CD4-positive, alpha-beta T cell (primary cell): ENCODE results near the gene GPD2. TPM values are rescaled to one million over a fixed set of nuclear protein-coding genes. Genes with fewer than 3 reads are reported as not detected.
"Not testable (repeated sequence)": the region's sequence is repeated elsewhere in the genome, so short reads cannot be mapped to it uniquely, and the experiment has no call there.

ENCODE experiments used
- ATAC-seq: fragments of 200-7000 bp; cut with Tn5 transposase; one replicate; pipeline ENCODE4 v1.10.0; 2022; ENCODE audit warnings: mild to moderate bottlenecking; ENCODE audit not compliant: poor library complexity
- CTCF ChIA-PET: fragments of 350-600 bp; sonication (Branson Sonifier 250); formaldehyde crosslinking; loops from one replicate; lab custom pipeline; 2021; ENCODE audit warnings: antibody characterized with exemption, inconsistent platforms; lab: Charles Lee
- POLR2A ChIA-PET: fragments of 350-600 bp; sonication (Branson Sonifier 250); formaldehyde crosslinking; loops from one replicate; lab custom pipeline; 2021; ENCODE audit warnings: antibody characterized with exemption, inconsistent platforms; lab: Charles Lee
- DNase-seq, 14 experiments: peaks; one replicate each; pipeline ENCODE4 v3.0.0-alpha.2; 2013 to 2020; ENCODE audit warnings: mixed read lengths in 2 of 14
- H3K27ac ChIP-seq, 2 donors: one replicate each; pipeline versions ENCODE4 v1.5.1 to v1.7.0; 2013; ENCODE audit warnings: low read length in 2 of 2, low read depth in 1 of 2, mild to moderate bottlenecking in 1 of 2
- H3K27me3 ChIP-seq, 2 experiments: 1 replicate in 1 of 2; 2 replicates in 1 of 2; pipeline versions ENCODE4 v1.6.1 to v1.7.0; 2013; ENCODE audit warnings: low read length in 2 of 2, control low read depth in 1 of 2, mild to moderate bottlenecking in 1 of 2, moderate library complexity in 1 of 2; ENCODE audit not compliant: insufficient read depth in 2 of 2, control insufficient read depth in 1 of 2
- H3K36me3 ChIP-seq: one replicate; pipeline ENCODE4 v1.6.1; 2013; ENCODE audit warnings: low read length, control low read depth; ENCODE audit not compliant: insufficient read depth
- H3K4me1 ChIP-seq: one replicate; pipeline ENCODE4 v1.6.1; 2013; ENCODE audit warnings: low read length, control low read depth; ENCODE audit not compliant: insufficient read depth
- H3K4me3 ChIP-seq: one replicate; pipeline ENCODE4 v1.5.1; 2013; ENCODE audit warnings: mild to moderate bottlenecking, low read length, moderate library complexity
- H3K9me3 ChIP-seq, 2 experiments: 1 replicate in 1 of 2; 2 replicates in 1 of 2; pipeline versions ENCODE4 v1.6.1 to v1.7.0; 2013; ENCODE audit warnings: low read length in 2 of 2, mild to moderate bottlenecking in 2 of 2, control low read depth in 1 of 2, moderate library complexity in 1 of 2; ENCODE audit not compliant: control insufficient read depth in 1 of 2, insufficient read depth in 1 of 2
- H3K27ac Mint-ChIP-seq: one replicate; pipeline ENCODE4 v1.8.0; 2020; ENCODE audit warnings: mixed read lengths
- H3K27me3 Mint-ChIP-seq: one replicate; pipeline ENCODE4 v1.8.0; 2021; ENCODE audit warnings: mixed read lengths
- H3K36me3 Mint-ChIP-seq: one replicate; pipeline ENCODE4 v1.8.0; 2021; ENCODE audit warnings: low read depth, mixed read lengths
- H3K4me1 Mint-ChIP-seq: one replicate; pipeline ENCODE4 v1.8.0; 2021; ENCODE audit warnings: low read depth, mixed read lengths
- H3K4me3 Mint-ChIP-seq: one replicate; pipeline ENCODE4 v1.8.0; 2020; ENCODE audit warnings: mild to moderate bottlenecking, mixed read lengths
- H3K9me3 Mint-ChIP-seq: one replicate; pipeline ENCODE4 v1.8.0; 2020; ENCODE audit warnings: mixed read lengths
- intact Hi-C, 2 experiments: fragments of 100-400 bp; cut with DNase I in 1 of 2; cut with micrococcal nuclease in 1 of 2; formaldehyde crosslinking; loops; one replicate each; pipeline versions ENCODE4 v1.15.1 to v1.9.0; 2023 to 2025; cut with DNase I, micrococcal nuclease
- total RNA-seq, 174 experiments: library from RNA in 2 of 174; stranded (reverse) in 2 of 174; gene quantifications; one replicate each; pipeline ENCODE4 v1.2.3 and lab custom pipeline; 2021 to 2026
- TF ChIP-seq, protein P1 (sequence below): fragments of 200-600 bp; IDR thresholded peaks from one replicate; pipeline ENCODE4 v1.8.0; 2022; ENCODE audit warnings: antibody characterized with exemption, mild to moderate bottlenecking

The GPD2 gene
- total RNA-seq, 2 experiments from 2014 or later: 6.2 to 6.7 TPM

DNA sequence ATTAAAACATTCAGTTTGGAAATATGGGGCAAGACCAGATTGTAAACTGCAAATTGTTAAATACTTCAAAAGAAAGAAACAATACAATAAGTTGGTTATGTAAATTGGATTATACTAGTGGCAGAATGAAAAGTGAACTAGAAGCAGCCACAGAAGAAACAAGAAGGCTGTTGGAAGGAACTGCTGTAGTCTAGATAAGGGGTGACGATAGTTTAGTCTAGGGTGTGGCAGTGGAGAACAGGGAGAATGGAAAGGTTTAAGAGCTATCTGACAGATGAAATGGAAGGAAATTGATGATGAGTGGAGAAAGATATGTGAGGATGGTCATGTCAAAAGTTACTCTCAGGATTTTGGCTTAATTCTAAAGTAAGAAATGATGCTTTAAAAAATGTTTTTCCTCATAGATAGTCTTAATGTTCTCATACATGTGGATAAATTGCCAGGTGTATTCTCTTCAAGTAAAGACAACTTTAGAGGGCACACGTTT, 179.7 kb downstream of the GPD2 start:
- H3K27ac Mint-ChIP-seq: no peak overlapping the region
- CTCF ChIA-PET: no interaction called here
- H3K36me3 Mint-ChIP-seq: no peaks in the 10 kb centered on the region
- no peaks in the 10 kb centered on the region for H3K9me3 Mint-ChIP-seq
- intact Hi-C loops: no loop called here
- no peak for ATAC-seq
- Histone ChIP-seq H3K9me3 (no peaks in the 10 kb centered on the region), H3K4me3 (no peak overlapping the region), H3K4me1 (no peaks in the 10 kb centered on the region), H3K27ac (no peak overlapping the region), H3K36me3 (no peaks in the 10 kb centered on the region), H3K27me3 (no peaks in the 10 kb centered on the region)
- POLR2A ChIA-PET: no interaction called here
- peaks cover 21% of the 10 kb centered on the region for H3K27me3 Mint-ChIP-seq
- H3K4me1 Mint-ChIP-seq: no peaks in the 10 kb centered on the region
- TF ChIP-seq, protein P1, sequence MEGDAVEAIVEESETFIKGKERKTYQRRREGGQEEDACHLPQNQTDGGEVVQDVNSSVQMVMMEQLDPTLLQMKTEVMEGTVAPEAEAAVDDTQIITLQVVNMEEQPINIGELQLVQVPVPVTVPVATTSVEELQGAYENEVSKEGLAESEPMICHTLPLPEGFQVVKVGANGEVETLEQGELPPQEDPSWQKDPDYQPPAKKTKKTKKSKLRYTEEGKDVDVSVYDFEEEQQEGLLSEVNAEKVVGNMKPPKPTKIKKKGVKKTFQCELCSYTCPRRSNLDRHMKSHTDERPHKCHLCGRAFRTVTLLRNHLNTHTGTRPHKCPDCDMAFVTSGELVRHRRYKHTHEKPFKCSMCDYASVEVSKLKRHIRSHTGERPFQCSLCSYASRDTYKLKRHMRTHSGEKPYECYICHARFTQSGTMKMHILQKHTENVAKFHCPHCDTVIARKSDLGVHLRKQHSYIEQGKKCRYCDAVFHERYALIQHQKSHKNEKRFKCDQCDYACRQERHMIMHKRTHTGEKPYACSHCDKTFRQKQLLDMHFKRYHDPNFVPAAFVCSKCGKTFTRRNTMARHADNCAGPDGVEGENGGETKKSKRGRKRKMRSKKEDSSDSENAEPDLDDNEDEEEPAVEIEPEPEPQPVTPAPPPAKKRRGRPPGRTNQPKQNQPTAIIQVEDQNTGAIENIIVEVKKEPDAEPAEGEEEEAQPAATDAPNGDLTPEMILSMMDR: no peak
- no peak overlapping the region for H3K4me3 Mint-ChIP-seq
- DNase-seq: no peak

DNA sequence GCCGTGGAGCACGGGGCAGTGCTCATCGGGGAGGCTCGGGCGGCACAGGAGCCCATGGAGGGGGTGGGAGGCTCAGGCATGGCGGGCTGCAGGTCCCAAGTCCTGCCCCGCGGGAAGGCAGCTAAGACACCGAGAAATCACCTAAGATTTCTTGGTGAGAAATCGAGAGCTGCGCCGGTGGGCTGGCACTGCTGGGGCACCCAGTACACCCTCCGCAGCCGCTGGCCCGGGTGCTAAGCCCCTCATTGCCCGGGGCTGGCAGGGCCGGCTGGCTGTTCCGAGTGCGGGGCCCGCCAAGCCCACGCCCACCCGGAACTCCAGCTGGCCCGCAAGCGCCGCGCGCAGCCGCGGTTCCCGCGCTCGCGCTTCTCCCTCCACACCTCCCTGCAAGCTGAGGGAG, 181.9 kb downstream of the GPD2 start:
- DNase-seq, H3K36me3 Mint-ChIP-seq, H3K36me3 ChIP-seq, H3K9me3 Mint-ChIP-seq, ATAC-seq, H3K9me3 ChIP-seq, H3K27ac Mint-ChIP-seq, H3K27ac ChIP-seq, H3K4me3 Mint-ChIP-seq, H3K4me1 ChIP-seq, intact Hi-C loops, H3K27me3 ChIP-seq, H3K4me3 ChIP-seq, H3K4me1 Mint-ChIP-seq, POLR2A ChIA-PET: not testable (repeated sequence)
- CTCF ChIA-PET: interaction anchor here (0.7 kb wide), 1 partner anchor 9 kb away, joined by 3 read pairs; no protein-coding TSS in a partner anchor
- peaks cover 28% of the 10 kb centered on the region for H3K27me3 Mint-ChIP-seq

DNA sequence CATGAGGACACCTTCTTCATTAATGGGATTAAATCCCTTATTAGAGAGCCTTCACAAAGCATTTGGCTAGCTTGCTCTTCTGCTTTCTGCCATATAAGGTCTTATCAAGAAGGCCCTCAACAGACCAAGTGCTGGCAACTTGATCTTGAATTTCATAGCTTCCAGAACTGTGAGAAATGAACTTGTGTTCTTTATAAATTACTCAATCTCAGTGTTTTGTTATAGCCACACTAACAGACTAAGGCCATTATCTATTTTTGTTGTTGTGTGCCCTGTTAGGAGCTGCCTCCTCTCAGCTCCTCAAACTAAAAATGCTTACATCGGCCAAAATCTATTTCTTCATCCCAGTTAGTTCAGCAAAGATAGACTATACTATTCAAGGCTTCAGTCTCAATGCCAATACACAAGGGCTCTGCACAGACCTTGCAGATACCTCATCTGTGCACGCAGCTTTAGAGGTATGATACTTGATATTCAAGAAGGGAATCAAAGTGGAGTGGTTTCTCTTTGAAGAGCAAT, 182.9 kb downstream of the GPD2 start:
- Mint-ChIP-seq H3K27ac (no peak overlapping the region), H3K4me3 (no peak overlapping the region), H3K9me3 (no peaks in the 10 kb centered on the region), H3K36me3 (no peaks in the 10 kb centered on the region), H3K27me3 (peaks cover 20% of the 10 kb centered on the region), H3K4me1 (no peaks in the 10 kb centered on the region)
- no peaks in the 10 kb centered on the region for H3K4me1 ChIP-seq
- POLR2A ChIA-PET: no interaction called here
- DNase-seq: no peak
- H3K9me3 ChIP-seq: no peaks in the 10 kb centered on the region
- H3K36me3 ChIP-seq: no peaks in the 10 kb centered on the region
- ATAC-seq: no peak
- TF ChIP-seq, protein P1: no peak
- H3K27me3 ChIP-seq: no peaks in the 10 kb centered on the region
- intact Hi-C loops: no loop called here
- CTCF ChIA-PET: no interaction called here
- H3K27ac ChIP-seq: no peak overlapping the region
- no peak overlapping the region for H3K4me3 ChIP-seq

DNA sequence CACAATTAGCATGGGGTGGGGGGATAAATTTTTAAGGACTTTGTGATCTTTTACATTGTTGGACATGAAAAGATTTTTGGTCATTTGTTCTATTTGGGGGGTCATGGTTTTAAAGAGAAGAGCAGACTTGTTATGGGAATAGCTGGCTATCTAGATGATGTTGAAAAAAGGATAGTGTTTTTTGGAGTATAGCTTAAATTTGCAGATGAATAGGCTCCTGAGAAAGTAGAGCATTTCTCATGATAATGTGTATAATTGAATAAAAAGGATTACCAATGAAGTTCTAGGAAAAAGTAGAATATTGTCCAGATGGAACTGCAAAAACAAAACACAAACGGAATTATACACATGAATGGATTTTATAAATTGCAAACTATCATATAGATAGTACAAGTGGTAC, 186.3 kb downstream of the GPD2 start:
- TF ChIP-seq, protein P1: no peak
- H3K36me3 Mint-ChIP-seq: no peaks in the 10 kb centered on the region
- DNase-seq (no peak), ATAC-seq (no peak)
- no peaks in the 10 kb centered on the region for H3K9me3 ChIP-seq
- H3K27ac Mint-ChIP-seq: no peak overlapping the region
- H3K27me3 ChIP-seq: no peaks in the 10 kb centered on the region
- peaks cover 35% of the 10 kb centered on the region for H3K27me3 Mint-ChIP-seq
- no peaks in the 10 kb centered on the region for H3K36me3 ChIP-seq
- no peak overlapping the region for H3K27ac ChIP-seq
- ChIA-PET CTCF (no interaction called here), POLR2A (no interaction called here)
- no peaks in the 10 kb centered on the region for H3K4me1 Mint-ChIP-seq
- no peaks in the 10 kb centered on the region for H3K4me1 ChIP-seq
- H3K9me3 Mint-ChIP-seq: peaks cover 3% of the 10 kb centered on the region
- no peak overlapping the region for H3K4me3 ChIP-seq
- intact Hi-C loops: no loop called here
- H3K4me3 Mint-ChIP-seq: no peak overlapping the region
